Stimulated activated memory B cell treated with anti-CD40 and anti-IgM and Interleukin-4, amounts not matched to agents 10 μg/mL and 1 μg/mL and 100 μg/mL, for 72 hours (primary cell): ENCODE results near the gene KCNJ10.

Source experiments
- ATAC-seq: fragments of 150-1000 bp; cut with Tn5 transposase; 2 replicates; pipeline ENCODE4 v1.10.0; 2021
- H3K27ac Mint-ChIP-seq: one replicate; pipeline ENCODE4 v1.8.0; 2022; ENCODE audit warnings: mild to moderate bottlenecking, mixed read lengths
- H3K27me3 Mint-ChIP-seq: one replicate; pipeline ENCODE4 v1.8.0; 2022; ENCODE audit warnings: mixed read lengths
- H3K36me3 Mint-ChIP-seq: one replicate; pipeline ENCODE4 v1.8.0; 2022; ENCODE audit warnings: mixed read lengths
- H3K4me1 Mint-ChIP-seq: one replicate; pipeline ENCODE4 v1.8.0; 2022; ENCODE audit warnings: mixed read lengths
- H3K4me3 Mint-ChIP-seq: one replicate; pipeline ENCODE4 v1.8.0; 2022; ENCODE audit warnings: mild to moderate bottlenecking, moderate library complexity, mixed read lengths
- H3K9me3 Mint-ChIP-seq: one replicate; pipeline ENCODE4 v1.8.0; 2022; ENCODE audit warnings: mixed read lengths

KCNJ10 gene

GRCh38 chr1:160009081-160009480 is 60.9 kb downstream of the KCNJ10 start:
- no peaks in the 10 kb centered on the region for H3K4me1 Mint-ChIP-seq
- H3K36me3 Mint-ChIP-seq = no peaks in the 10 kb centered on the region
- H3K9me3 Mint-ChIP-seq = no peaks in the 10 kb centered on the region
- no peak overlapping the region for H3K4me3 Mint-ChIP-seq
- no peak overlapping the region for H3K27ac Mint-ChIP-seq
- no peak for ATAC-seq
- no peaks in the 10 kb centered on the region for H3K27me3 Mint-ChIP-seq

GRCh38 chr1:160007577-160008200 is 62.3 kb downstream of the KCNJ10 start:
- Mint-ChIP-seq H3K4me3 (no peak overlapping the region), H3K36me3 (no peaks in the 10 kb centered on the region), H3K9me3 (no peaks in the 10 kb centered on the region), H3K4me1 (no peaks in the 10 kb centered on the region), H3K27ac (no peak overlapping the region), H3K27me3 (no peaks in the 10 kb centered on the region)
- no peak for ATAC-seq

DNA sequence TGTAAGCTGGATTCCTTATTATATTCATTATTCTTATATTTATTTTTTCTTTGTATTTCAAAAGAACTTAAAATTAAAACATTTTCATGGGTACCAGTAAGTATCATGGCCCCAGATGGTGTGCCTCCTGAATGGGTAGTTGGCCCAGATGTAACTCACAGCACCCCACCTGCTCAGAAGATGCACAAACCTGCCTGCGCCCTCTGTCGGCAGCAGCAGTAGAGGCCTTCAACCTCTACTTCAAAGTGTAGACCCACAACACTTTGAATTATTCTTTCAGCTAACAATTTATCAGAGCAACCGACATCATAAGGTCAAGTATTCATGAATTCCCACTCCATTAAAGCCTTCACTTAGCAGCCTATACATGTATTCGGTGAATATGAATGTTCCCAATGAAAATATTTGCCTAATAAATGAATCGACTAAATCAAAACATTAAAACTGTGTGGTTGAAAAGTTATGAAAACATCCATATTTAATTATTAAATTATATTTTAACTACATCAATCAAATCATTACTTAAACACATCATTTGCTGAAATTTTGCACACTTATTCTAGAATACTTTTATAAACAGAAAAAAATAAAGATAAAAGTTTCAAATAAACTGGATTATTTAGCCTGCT is 63.5 kb downstream of the KCNJ10 start:
- Mint-ChIP-seq H3K9me3 (no peaks in the 10 kb centered on the region), H3K4me3 (no peak overlapping the region), H3K27me3 (no peaks in the 10 kb centered on the region), H3K4me1 (no peaks in the 10 kb centered on the region), H3K36me3 (no peaks in the 10 kb centered on the region), H3K27ac (no peak overlapping the region)
- peak; percentile 86 for ATAC-seq

DNA sequence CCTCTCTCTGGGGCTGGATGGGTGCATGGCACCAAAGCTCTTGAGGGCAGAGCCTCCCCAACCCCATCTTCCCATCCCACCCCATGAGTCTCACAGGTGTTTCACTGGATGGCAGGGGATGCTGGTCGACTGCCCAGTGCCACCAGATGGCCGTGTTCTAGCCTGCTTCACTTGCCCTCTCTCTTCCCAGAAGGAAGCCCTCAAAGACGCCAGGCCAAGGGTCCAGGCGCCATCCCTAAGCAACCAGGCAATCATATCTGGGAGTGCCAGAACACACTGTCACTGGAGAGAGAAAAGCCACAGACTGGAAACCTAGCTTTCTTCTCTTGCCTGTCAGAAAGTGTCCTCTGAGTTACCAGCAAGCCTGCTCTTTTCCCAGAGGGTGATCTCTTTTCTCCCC is 64.9 kb downstream of the KCNJ10 start:
- H3K27me3 Mint-ChIP-seq = no peaks in the 10 kb centered on the region

DNA sequence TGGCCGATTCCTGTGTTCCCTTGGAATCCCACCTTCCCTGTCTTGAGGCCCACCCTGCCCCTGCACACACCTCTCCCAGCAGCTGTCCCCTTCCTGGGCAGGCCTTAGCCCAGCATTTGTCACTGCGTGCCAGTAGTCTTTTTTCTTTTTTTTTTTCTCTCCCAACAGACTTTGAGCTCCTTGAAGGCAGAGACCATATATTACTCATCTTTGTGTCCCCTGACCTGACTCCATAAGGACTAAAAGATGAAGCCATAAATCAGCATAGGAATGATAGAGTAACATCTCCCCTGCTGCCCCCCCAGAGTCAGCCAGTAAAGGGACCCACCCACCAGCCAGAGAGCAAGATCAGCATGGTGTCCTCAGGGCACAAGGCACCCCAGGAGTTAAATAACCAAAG is 65.5 kb downstream of the KCNJ10 start:
- H3K27me3 Mint-ChIP-seq = no peaks in the 10 kb centered on the region
- no peak overlapping the region for H3K4me3 Mint-ChIP-seq
- H3K9me3 Mint-ChIP-seq = no peaks in the 10 kb centered on the region
- H3K4me1 Mint-ChIP-seq = no peaks in the 10 kb centered on the region
- no peak overlapping the region for H3K27ac Mint-ChIP-seq
- no peaks in the 10 kb centered on the region for H3K36me3 Mint-ChIP-seq
- ATAC-seq = no peak

More for the DNA sequence above, 64.9 kb downstream of the KCNJ10 start:
- Mint-ChIP-seq H3K9me3 (no peaks in the 10 kb centered on the region), H3K27ac (no peak overlapping the region), H3K4me3 (no peak overlapping the region), H3K4me1 (no peaks in the 10 kb centered on the region), H3K36me3 (no peaks in the 10 kb centered on the region)
- no peak for ATAC-seq

GRCh38 chr1:160004001-160004400 is 66.0 kb downstream of the KCNJ10 start:
- Mint-ChIP-seq H3K36me3 (no peaks in the 10 kb centered on the region), H3K27me3 (no peaks in the 10 kb centered on the region), H3K4me1 (no peaks in the 10 kb centered on the region), H3K9me3 (no peaks in the 10 kb centered on the region), H3K4me3 (no peak overlapping the region), H3K27ac (no peak overlapping the region)
- no peak for ATAC-seq

- no peak overlapping the region for H3K4me3 Mint-ChIP-seq
- H3K36me3 Mint-ChIP-seq = no peaks in the 10 kb centered on the region
- no peak for ATAC-seq
- peaks cover 9% of the 10 kb centered on the region for H3K27me3 Mint-ChIP-seq
- H3K27ac Mint-ChIP-seq = no peak overlapping the region
- H3K9me3 Mint-ChIP-seq = no peaks in the 10 kb centered on the region
- H3K4me1 Mint-ChIP-seq = no peaks in the 10 kb centered on the region
Observed at GRCh38 chr1:160001440-160001839, 68.5 kb downstream of the KCNJ10 start.

GRCh38 chr1:159999204-159999603 is 70.8 kb downstream of the KCNJ10 start:
- Mint-ChIP-seq H3K27ac (no peak overlapping the region), H3K4me3 (no peak overlapping the region), H3K36me3 (no peaks in the 10 kb centered on the region), H3K27me3 (peaks cover 22% of the 10 kb centered on the region), H3K4me1 (no peaks in the 10 kb centered on the region), H3K9me3 (no peaks in the 10 kb centered on the region)
- no peak for ATAC-seq

GRCh38 chr1:159996653-159997052 is 73.3 kb downstream of the KCNJ10 start:
- Mint-ChIP-seq H3K27ac (no peak overlapping the region), H3K27me3 (peaks cover 34% of the 10 kb centered on the region), H3K36me3 (no peaks in the 10 kb centered on the region)

DNA sequence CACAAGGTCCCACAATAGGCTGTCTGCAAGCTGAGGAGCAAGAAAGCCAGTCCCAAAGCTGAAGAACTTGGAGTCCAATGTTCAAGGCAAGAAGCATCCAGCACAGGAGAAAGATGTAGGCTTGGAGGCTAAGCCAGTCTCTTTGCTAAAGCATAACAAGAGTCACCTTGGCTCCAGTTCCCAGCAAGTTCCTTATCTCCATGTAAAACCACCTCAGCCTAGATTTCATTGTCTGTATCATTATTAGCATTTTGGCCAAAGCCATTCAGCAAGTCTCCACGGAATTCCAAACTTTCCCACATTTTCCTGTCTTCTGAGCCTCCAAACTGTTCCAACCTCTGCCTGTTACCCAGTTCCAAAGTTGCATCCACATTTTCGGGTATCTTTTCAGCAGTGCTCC is 75.1 kb downstream of the KCNJ10 start:
- H3K9me3 Mint-ChIP-seq = no peaks in the 10 kb centered on the region
- no peak for ATAC-seq
- H3K4me1 Mint-ChIP-seq = no peaks in the 10 kb centered on the region
- peaks cover 34% of the 10 kb centered on the region for H3K27me3 Mint-ChIP-seq
- no peaks in the 10 kb centered on the region for H3K36me3 Mint-ChIP-seq
- H3K4me3 Mint-ChIP-seq = no peak overlapping the region
- no peak overlapping the region for H3K27ac Mint-ChIP-seq

More at GRCh38 chr1:159996653-159997052, 73.3 kb downstream of the KCNJ10 start:
- Mint-ChIP-seq H3K9me3 (no peaks in the 10 kb centered on the region), H3K4me1 (no peaks in the 10 kb centered on the region), H3K4me3 (no peak overlapping the region)
- ATAC-seq = no peak

GRCh38 chr1:159993911-159994310 is 76.0 kb downstream of the KCNJ10 start:
- Mint-ChIP-seq H3K4me1 (no peaks in the 10 kb centered on the region), H3K36me3 (no peaks in the 10 kb centered on the region), H3K4me3 (no peak overlapping the region), H3K27ac (no peak overlapping the region), H3K27me3 (peaks cover 34% of the 10 kb centered on the region), H3K9me3 (no peaks in the 10 kb centered on the region)
- ATAC-seq = no peak

GRCh38 chr1:159992161-159992560 is 77.8 kb downstream of the KCNJ10 start:
- no peaks in the 10 kb centered on the region for H3K9me3 Mint-ChIP-seq
- no peaks in the 10 kb centered on the region for H3K36me3 Mint-ChIP-seq
- H3K4me1 Mint-ChIP-seq = no peaks in the 10 kb centered on the region
- no peak for ATAC-seq
- H3K27ac Mint-ChIP-seq = no peak overlapping the region
- H3K27me3 Mint-ChIP-seq = peaks cover 25% of the 10 kb centered on the region
- H3K4me3 Mint-ChIP-seq = no peak overlapping the region

DNA sequence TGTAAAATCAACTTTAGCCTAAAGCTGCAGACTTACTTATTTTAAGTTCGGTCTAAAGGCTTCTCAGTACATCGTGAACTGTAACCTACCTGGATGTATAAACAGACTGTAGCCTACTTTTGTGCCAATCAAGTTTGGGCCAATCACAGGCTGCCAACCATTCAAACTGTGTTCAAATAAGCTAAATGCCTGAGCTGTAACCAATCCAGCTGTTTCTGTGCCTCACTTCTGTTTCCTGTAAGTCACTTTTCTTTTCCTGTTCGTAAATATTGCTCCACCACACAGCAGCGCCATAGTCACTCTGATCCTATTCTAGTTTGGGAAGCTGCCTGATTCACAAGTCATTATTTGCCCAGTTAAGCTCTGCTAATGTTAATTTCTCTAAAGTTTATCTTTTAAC is 78.4 kb downstream of the KCNJ10 start:
- no peak for ATAC-seq
- peaks cover 25% of the 10 kb centered on the region for H3K27me3 Mint-ChIP-seq
- H3K4me3 Mint-ChIP-seq = no peak overlapping the region
- no peak overlapping the region for H3K27ac Mint-ChIP-seq
- H3K36me3 Mint-ChIP-seq = no peaks in the 10 kb centered on the region
- no peaks in the 10 kb centered on the region for H3K4me1 Mint-ChIP-seq
- H3K9me3 Mint-ChIP-seq = no peaks in the 10 kb centered on the region

GRCh38 chr1:159990005-159990404 is 80.0 kb downstream of the KCNJ10 start:
- peaks cover 20% of the 10 kb centered on the region for H3K27me3 Mint-ChIP-seq
- no peaks in the 10 kb centered on the region for H3K36me3 Mint-ChIP-seq
- H3K4me3 Mint-ChIP-seq = no peak overlapping the region
- H3K9me3 Mint-ChIP-seq = no peaks in the 10 kb centered on the region
- H3K4me1 Mint-ChIP-seq = no peaks in the 10 kb centered on the region
- ATAC-seq = no peak
- H3K27ac Mint-ChIP-seq = no peak overlapping the region

- H3K9me3 Mint-ChIP-seq = no peaks in the 10 kb centered on the region
- H3K36me3 Mint-ChIP-seq = no peaks in the 10 kb centered on the region
- no peak overlapping the region for H3K27ac Mint-ChIP-seq
- H3K4me3 Mint-ChIP-seq = no peak overlapping the region
- peaks cover 19% of the 10 kb centered on the region for H3K27me3 Mint-ChIP-seq
- ATAC-seq = no peak
- H3K4me1 Mint-ChIP-seq = no peaks in the 10 kb centered on the region
Observed at GRCh38 chr1:159989581-159989980, 80.4 kb downstream of the KCNJ10 start.

DNA sequence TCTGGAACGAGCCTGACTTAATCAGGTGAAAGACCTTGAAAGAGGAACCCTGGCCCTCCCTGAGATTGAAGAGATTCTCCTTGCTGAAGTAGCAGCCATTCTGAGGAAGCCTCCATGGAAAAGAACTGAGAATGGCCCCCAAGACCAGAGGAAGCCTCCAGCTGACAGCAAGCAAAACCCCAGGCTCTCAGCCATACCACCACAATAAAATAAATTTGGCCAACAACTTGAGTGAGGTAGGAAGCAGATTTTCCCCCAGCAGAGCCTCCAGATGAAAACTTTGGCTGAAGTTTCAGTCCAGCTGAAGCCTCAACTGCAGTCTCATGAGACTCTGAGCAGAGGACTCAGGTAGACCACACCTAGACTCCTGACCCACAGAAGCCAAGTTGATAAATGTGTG is 82.0 kb downstream of the KCNJ10 start:
- Mint-ChIP-seq H3K36me3 (no peaks in the 10 kb centered on the region), H3K27me3 (peaks cover 17% of the 10 kb centered on the region), H3K27ac (no peak overlapping the region), H3K9me3 (no peaks in the 10 kb centered on the region), H3K4me1 (no peaks in the 10 kb centered on the region), H3K4me3 (no peak overlapping the region)
- no peak for ATAC-seq
